Caco-2 (cell line): Measurements from ENCODE around the gene ACKR2. TPM values are rescaled to one million over a fixed set of nuclear protein-coding genes. Genes with fewer than 3 reads are reported as not detected.

Experiments used
- BruUV-seq: library from RNA; stranded (reverse); fragments of 400-500 nt; replicated peaks from 2 replicates; lab custom pipeline; 2021; lab: Mats Ljungman, UMichigan
- CTCF ChIA-PET: fragments of 300-600 bp; sonication (Branson Sonifier 250); formaldehyde crosslinking; loops from one replicate; lab custom pipeline; 2022; ENCODE audit warnings: antibody characterized with exemption; lab: Charles Lee
- POLR2A ChIA-PET: fragments of 300-600 bp; sonication (Branson Sonifier 250); formaldehyde crosslinking; loops from one replicate; lab custom pipeline; 2022; ENCODE audit warnings: antibody characterized with exemption; lab: Charles Lee
- DNase-seq, 2 experiments: peaks; one replicate each; pipeline versions ENCODE4 v3.0.0 to v3.0.0-alpha.2; 2020 to 2022
- H3K27me3 ChIP-seq: replicated peaks from 2 replicates; pipeline ENCODE4 v1.6.0; 2011; ENCODE audit warnings: low read length; ENCODE audit not compliant: control insufficient read depth, insufficient read depth
- H3K36me3 ChIP-seq: 2 replicates; pipeline ENCODE4 v1.5.1; 2011; ENCODE audit warnings: low read length; ENCODE audit not compliant: control insufficient read depth, insufficient read depth
- H3K4me1 ChIP-seq: fragments of 250-450 bp; sonication (Bioruptor Pico); 2 replicates; pipeline ENCODE4 v1.5.1; 2020; ENCODE audit warnings: mild to moderate bottlenecking
- H3K4me3 ChIP-seq: 2 replicates; pipeline ENCODE4 v1.5.1; 2011; ENCODE audit warnings: low read depth, mild to moderate bottlenecking, control low read depth, low read length
- H3K9me3 ChIP-seq: fragments of 250-450 bp; sonication (Bioruptor Pico); 2 replicates; pipeline ENCODE4 v1.5.1; 2020; ENCODE audit warnings: mild to moderate bottlenecking, moderate library complexity
- H3K27ac Mint-ChIP-seq: one replicate; pipeline ENCODE4 v1.8.0; 2022; ENCODE audit warnings: mixed read lengths; ENCODE audit not compliant: unreplicated experiment
- H3K27me3 Mint-ChIP-seq: one replicate; pipeline ENCODE4 v1.8.0; 2022; ENCODE audit warnings: mixed read lengths; ENCODE audit not compliant: insufficient read depth, unreplicated experiment
- H3K36me3 Mint-ChIP-seq: one replicate; pipeline ENCODE4 v1.8.0; 2022; ENCODE audit warnings: mild to moderate bottlenecking, mixed read lengths; ENCODE audit not compliant: insufficient read depth, unreplicated experiment
- H3K4me1 Mint-ChIP-seq: one replicate; pipeline ENCODE4 v1.8.0; 2022; ENCODE audit warnings: low read depth, mixed read lengths; ENCODE audit not compliant: unreplicated experiment
- H3K4me3 Mint-ChIP-seq: one replicate; pipeline ENCODE4 v1.8.0; 2022; ENCODE audit warnings: mild to moderate bottlenecking, moderate library complexity, mixed read lengths; ENCODE audit not compliant: unreplicated experiment
- H3K9me3 Mint-ChIP-seq: one replicate; pipeline ENCODE4 v1.8.0; 2022; ENCODE audit warnings: mixed read lengths; ENCODE audit not compliant: unreplicated experiment
- intact Hi-C: fragments of 100-400 bp; cut with micrococcal nuclease; formaldehyde crosslinking; loops from one replicate; pipeline ENCODE4 v1.10.0; 2022; ENCODE audit not compliant: unreplicated experiment
- total RNA-seq: library from RNA; stranded (reverse); gene quantifications from 2 replicates; pipeline ENCODE4 v1.2.3, GENCODE V29; 2022
- TF ChIP-seq, protein P1 (sequence below), 2 experiments: fragments of 200-600 bp in 1 of 2; IDR thresholded peaks; 1 replicate in 1 of 2; 2 replicates in 1 of 2; pipeline versions ENCODE4 v1.5.1 to v1.8.0; 2011 to 2022; ENCODE audit warnings: antibody characterized with exemption in 1 of 2, control low read depth in 1 of 2, inconsistent platforms in 1 of 2, low read depth in 1 of 2, low read length in 1 of 2, mild to moderate bottlenecking in 1 of 2, moderate library complexity in 1 of 2; ENCODE audit not compliant: insufficient read depth in 1 of 2, severe bottlenecking in 1 of 2, unreplicated experiment in 1 of 2

ACKR2 gene
- total RNA-seq, 1 experiment from 2014 or later, result 3.5 TPM

DNA sequence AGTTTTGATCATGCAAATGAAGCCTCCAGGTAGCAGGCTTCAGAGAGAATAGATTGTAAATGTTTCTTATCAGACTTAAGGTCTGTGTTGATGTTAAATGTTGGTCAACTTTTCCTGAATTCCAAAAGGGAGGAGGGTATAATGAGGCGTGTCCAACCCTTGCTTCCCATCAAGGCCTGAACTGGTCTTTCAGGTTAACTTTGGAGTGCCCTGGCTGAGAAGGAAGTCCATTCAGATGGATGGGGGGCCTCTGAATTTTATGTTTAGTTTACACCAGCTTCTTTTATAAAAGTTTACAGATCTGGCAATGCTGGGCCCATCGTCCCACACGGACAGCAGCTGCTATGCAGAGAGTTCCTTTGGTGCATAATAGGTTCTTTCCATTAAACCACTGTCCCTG lies 45.1 kb upstream of the ACKR2 start:
- TF ChIP-seq, protein P1, sequence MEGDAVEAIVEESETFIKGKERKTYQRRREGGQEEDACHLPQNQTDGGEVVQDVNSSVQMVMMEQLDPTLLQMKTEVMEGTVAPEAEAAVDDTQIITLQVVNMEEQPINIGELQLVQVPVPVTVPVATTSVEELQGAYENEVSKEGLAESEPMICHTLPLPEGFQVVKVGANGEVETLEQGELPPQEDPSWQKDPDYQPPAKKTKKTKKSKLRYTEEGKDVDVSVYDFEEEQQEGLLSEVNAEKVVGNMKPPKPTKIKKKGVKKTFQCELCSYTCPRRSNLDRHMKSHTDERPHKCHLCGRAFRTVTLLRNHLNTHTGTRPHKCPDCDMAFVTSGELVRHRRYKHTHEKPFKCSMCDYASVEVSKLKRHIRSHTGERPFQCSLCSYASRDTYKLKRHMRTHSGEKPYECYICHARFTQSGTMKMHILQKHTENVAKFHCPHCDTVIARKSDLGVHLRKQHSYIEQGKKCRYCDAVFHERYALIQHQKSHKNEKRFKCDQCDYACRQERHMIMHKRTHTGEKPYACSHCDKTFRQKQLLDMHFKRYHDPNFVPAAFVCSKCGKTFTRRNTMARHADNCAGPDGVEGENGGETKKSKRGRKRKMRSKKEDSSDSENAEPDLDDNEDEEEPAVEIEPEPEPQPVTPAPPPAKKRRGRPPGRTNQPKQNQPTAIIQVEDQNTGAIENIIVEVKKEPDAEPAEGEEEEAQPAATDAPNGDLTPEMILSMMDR (IDR thresholded peaks at IDR 0.05; ENCODE audit: insufficient read depth in 1 of 2, low read depth in 1 of 2, low read length in 1 of 2, severe bottlenecking in 1 of 2, unreplicated experiment in 1 of 2), result no peak
- ChIA-PET POLR2A (no interaction called here), CTCF (no interaction called here)
- Mint-ChIP-seq H3K4me3 (no peak overlapping the region), H3K27ac (no peak overlapping the region), H3K4me1 (no peaks in the 10 kb centered on the region), H3K9me3 (no peaks in the 10 kb centered on the region), H3K36me3 (no peaks in the 10 kb centered on the region), H3K27me3 (no peaks in the 10 kb centered on the region)
- no peaks in the 10 kb centered on the region for H3K4me1 ChIP-seq
- no peaks in the 10 kb centered on the region for H3K36me3 ChIP-seq
- no peaks in the 10 kb centered on the region for H3K27me3 ChIP-seq
- BruUV-seq, result no TSS peak
- H3K9me3 ChIP-seq, result no peaks in the 10 kb centered on the region
- no peak for DNase-seq
- H3K4me3 ChIP-seq, result no peak overlapping the region
- intact Hi-C loops, result no loop called here

DNA sequence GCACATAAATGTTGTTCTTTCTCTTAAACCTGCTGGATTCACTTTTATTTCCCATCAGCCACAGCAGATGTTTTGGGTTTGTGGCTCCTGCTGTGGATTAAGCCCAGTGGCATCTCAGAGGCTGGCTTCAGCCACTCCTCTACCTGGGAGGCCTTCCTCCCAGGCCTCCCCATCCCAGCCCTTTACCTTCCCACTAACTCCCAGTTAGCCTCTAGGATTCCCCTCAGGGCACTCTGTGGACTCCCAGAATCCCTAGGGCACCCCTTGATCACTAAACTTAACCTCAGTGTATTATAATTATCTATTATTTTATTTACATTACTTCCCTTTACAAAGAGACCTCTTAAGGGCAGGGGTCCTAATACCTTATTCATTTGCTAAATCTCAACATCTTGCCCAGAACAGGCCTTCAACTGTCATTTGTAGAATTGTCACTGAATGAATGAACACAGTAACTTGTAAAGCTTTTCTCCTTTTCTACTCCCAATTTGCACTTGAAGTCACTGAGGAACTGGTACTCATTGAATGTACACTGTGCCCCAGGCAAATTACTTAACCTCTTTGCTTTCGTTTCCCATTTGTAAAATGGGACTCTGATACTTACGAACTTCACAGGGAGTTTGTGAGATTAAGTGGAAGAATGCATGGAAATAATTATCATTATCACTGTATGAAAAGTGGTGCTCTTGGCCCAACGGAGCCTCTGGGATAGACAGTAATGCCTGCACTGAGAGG lies 44.5 kb upstream of the ACKR2 start:
- POLR2A ChIA-PET, result no interaction called here

DNA sequence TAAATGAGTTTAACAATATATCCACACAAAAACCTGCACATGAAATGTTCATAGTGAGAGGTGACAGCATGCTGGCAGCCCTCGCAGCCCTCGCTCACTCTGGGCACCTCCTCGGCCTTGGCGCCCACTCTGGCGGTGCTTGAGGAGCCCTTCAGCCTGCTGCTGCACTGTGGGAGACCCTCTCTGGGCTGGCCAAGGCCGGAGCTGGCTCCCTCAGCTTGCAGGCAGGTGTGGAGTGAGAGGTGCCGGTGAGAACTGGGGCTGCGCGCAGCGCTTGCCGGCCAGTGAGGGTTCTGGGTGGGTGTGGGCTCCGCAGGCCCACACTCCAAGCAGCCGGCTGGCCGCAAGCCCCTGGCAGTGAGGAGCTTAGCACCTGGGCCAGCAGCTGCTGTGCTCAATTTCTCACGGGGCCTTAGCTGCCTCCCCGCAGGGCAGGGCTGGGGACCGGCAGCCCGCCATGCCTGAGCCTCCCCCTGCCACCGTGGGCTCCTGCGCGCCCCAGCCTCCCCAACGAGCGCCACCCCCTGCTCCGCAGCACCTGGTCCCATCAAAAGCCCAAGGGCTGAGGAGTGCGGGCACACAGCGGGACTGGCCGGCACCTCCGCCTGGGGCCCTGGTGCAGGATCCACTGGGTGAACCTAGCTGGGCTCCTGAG lies 39.6 kb upstream of the ACKR2 start:
- Mint-ChIP-seq H3K27ac (no peak overlapping the region), H3K27me3 (no peaks in the 10 kb centered on the region), H3K9me3 (no peaks in the 10 kb centered on the region), H3K36me3 (peaks cover 6% of the 10 kb centered on the region), H3K4me1 (no peaks in the 10 kb centered on the region), H3K4me3 (no peak overlapping the region)
- intact Hi-C loops, result no loop called here
- DNase-seq, result no peak
- H3K9me3 ChIP-seq, result no peaks in the 10 kb centered on the region
- BruUV-seq, result no TSS peak
- POLR2A ChIA-PET, result interaction anchor here (0.6 kb wide), 1 partner anchor 10 kb away, joined by 7 read pairs; no protein-coding TSS in a partner anchor
- no peak overlapping the region for H3K4me3 ChIP-seq
- no peaks in the 10 kb centered on the region for H3K4me1 ChIP-seq
- no peaks in the 10 kb centered on the region for H3K36me3 ChIP-seq
- TF ChIP-seq, protein P1 (IDR thresholded peaks at IDR 0.05; ENCODE audit: insufficient read depth in 1 of 2, low read depth in 1 of 2, low read length in 1 of 2, severe bottlenecking in 1 of 2, unreplicated experiment in 1 of 2), result no peak
- H3K27me3 ChIP-seq, result no peaks in the 10 kb centered on the region
- CTCF ChIA-PET, result no interaction called here

More for the DNA sequence above, 44.5 kb upstream of the ACKR2 start:
- no peaks in the 10 kb centered on the region for H3K4me1 ChIP-seq
- Mint-ChIP-seq H3K36me3 (no peaks in the 10 kb centered on the region), H3K4me1 (no peaks in the 10 kb centered on the region), H3K4me3 (no peak overlapping the region), H3K27ac (no peak overlapping the region), H3K27me3 (no peaks in the 10 kb centered on the region), H3K9me3 (no peaks in the 10 kb centered on the region)
- TF ChIP-seq, protein P1 (IDR thresholded peaks at IDR 0.05; ENCODE audit: insufficient read depth in 1 of 2, low read depth in 1 of 2, low read length in 1 of 2, severe bottlenecking in 1 of 2, unreplicated experiment in 1 of 2), result no peak
- DNase-seq, result no peak
- intact Hi-C loops, result no loop called here
- CTCF ChIA-PET, result interaction anchor here (0.6 kb wide), 1 partner anchor 15 kb away, joined by 3 read pairs; no protein-coding TSS in a partner anchor
- H3K36me3 ChIP-seq, result no peaks in the 10 kb centered on the region
- no peak overlapping the region for H3K4me3 ChIP-seq
- H3K27me3 ChIP-seq, result no peaks in the 10 kb centered on the region
- BruUV-seq, result no TSS peak
- no peaks in the 10 kb centered on the region for H3K9me3 ChIP-seq
